ENCODE measurements around the gene ZNF281. TPM values are rescaled to one million over a fixed set of nuclear protein-coding genes. Genes with fewer than 3 reads are reported as not detected.
"Not testable (repeated sequence)": the region's sequence is repeated elsewhere in the genome, so short reads cannot be mapped to it uniquely, and the experiment has no call there.

The ZNF281 gene
- total RNA-seq, 1 experiment from 2014 or later: 43.0 TPM

GRCh38 chr1:200414657-200415056 lies 4.8 kb upstream of the ZNF281 start:
- no peak overlapping the region for H3K4me3 ChIP-seq (ENCODE audit: insufficient read depth, low read depth, low read length)
- no peak for DNase-seq
- no peaks in the 10 kb centered on the region for H3K27me3 ChIP-seq (ENCODE audit: control insufficient read depth, insufficient read depth, low read length)
- H3K36me3 ChIP-seq (replicated peaks; ENCODE audit: control insufficient read depth, insufficient read depth, low read length): peaks cover 3% of the 10 kb centered on the region

GRCh38 chr1:200413766-200414165 lies 3.9 kb upstream of the ZNF281 start:
- not testable (repeated sequence) for DNase-seq; H3K27me3 ChIP-seq (ENCODE audit: control insufficient read depth, insufficient read depth, low read length); H3K4me3 ChIP-seq (ENCODE audit: insufficient read depth, low read depth, low read length); H3K36me3 ChIP-seq (replicated peaks; ENCODE audit: control insufficient read depth, insufficient read depth, low read length)

GRCh38 chr1:200411406-200412257 lies 1.8 kb upstream of the ZNF281 start:
- peak overlapping the region; percentile 66 for H3K4me3 ChIP-seq (ENCODE audit: insufficient read depth, low read depth, low read length)
- no peaks in the 10 kb centered on the region for H3K27me3 ChIP-seq (ENCODE audit: control insufficient read depth, insufficient read depth, low read length)
- DNase-seq: peak; percentile 57
- H3K36me3 ChIP-seq (replicated peaks; ENCODE audit: control insufficient read depth, insufficient read depth, low read length): peaks cover 17% of the 10 kb centered on the region

- DNase-seq: peak; percentile 38
- H3K4me3 ChIP-seq (ENCODE audit: insufficient read depth, low read depth, low read length): peak overlapping the region; percentile 39
- no peaks in the 10 kb centered on the region for H3K27me3 ChIP-seq (ENCODE audit: control insufficient read depth, insufficient read depth, low read length)
- peaks cover 17% of the 10 kb centered on the region for H3K36me3 ChIP-seq (replicated peaks; ENCODE audit: control insufficient read depth, insufficient read depth, low read length)
Measured at GRCh38 chr1:200410566-200410878, 686 bp upstream of the ZNF281 start.

GRCh38 chr1:200409203-200409760 lies 554 bp downstream of the ZNF281 start:
- peak; percentile 61 for DNase-seq
- Histone ChIP-seq H3K36me3 (replicated peaks; ENCODE audit: control insufficient read depth, insufficient read depth, low read length) (peaks cover 18% of the 10 kb centered on the region), H3K27me3 (ENCODE audit: control insufficient read depth, insufficient read depth, low read length) (no peaks in the 10 kb centered on the region), H3K4me3 (ENCODE audit: insufficient read depth, low read depth, low read length) (peak overlapping the region; percentile 86)

- Histone ChIP-seq H3K27me3 (ENCODE audit: control insufficient read depth, insufficient read depth, low read length) (no peaks in the 10 kb centered on the region), H3K36me3 (replicated peaks; ENCODE audit: control insufficient read depth, insufficient read depth, low read length) (peaks cover 20% of the 10 kb centered on the region), H3K4me3 (ENCODE audit: insufficient read depth, low read depth, low read length) (peak overlapping the region; percentile 12; the same call in 1 of the 2 replicates)
- DNase-seq: no peak
Measured at GRCh38 chr1:200406161-200406797, 3.6 kb downstream of the ZNF281 start.

GRCh38 chr1:200405264-200405663 lies 4.6 kb downstream of the ZNF281 start:
- Histone ChIP-seq H3K4me3 (ENCODE audit: insufficient read depth, low read depth, low read length) (no peak overlapping the region), H3K27me3 (ENCODE audit: control insufficient read depth, insufficient read depth, low read length) (no peaks in the 10 kb centered on the region), H3K36me3 (replicated peaks; ENCODE audit: control insufficient read depth, insufficient read depth, low read length) (peaks cover 20% of the 10 kb centered on the region)
- no peak for DNase-seq

- Histone ChIP-seq H3K36me3 (replicated peaks; ENCODE audit: control insufficient read depth, insufficient read depth, low read length) (peaks cover 4% of the 10 kb centered on the region; the same call in 1 of the 2 replicates), H3K4me3 (ENCODE audit: insufficient read depth, low read depth, low read length) (no peak overlapping the region), H3K27me3 (ENCODE audit: control insufficient read depth, insufficient read depth, low read length) (no peaks in the 10 kb centered on the region)
- no peak for DNase-seq
Measured at GRCh38 chr1:200401708-200402107, 8.1 kb downstream of the ZNF281 start.

- peaks cover 4% of the 10 kb centered on the region; the same call in 1 of the 2 replicates for H3K36me3 ChIP-seq (replicated peaks; ENCODE audit: control insufficient read depth, insufficient read depth, low read length)
Measured at GRCh38 chr1:200401263-200401662, 8.6 kb downstream of the ZNF281 start.

GRCh38 chr1:200400556-200400955 lies 9.3 kb downstream of the ZNF281 start:
- H3K4me3 ChIP-seq (ENCODE audit: insufficient read depth, low read depth, low read length): no peak overlapping the region
- no peak for DNase-seq
- H3K27me3 ChIP-seq (ENCODE audit: control insufficient read depth, insufficient read depth, low read length): no peaks in the 10 kb centered on the region
- peaks cover 4% of the 10 kb centered on the region; the same call in 1 of the 2 replicates for H3K36me3 ChIP-seq (replicated peaks; ENCODE audit: control insufficient read depth, insufficient read depth, low read length)

More at GRCh38 chr1:200401263-200401662, 8.6 kb downstream of the ZNF281 start:
- H3K27me3 ChIP-seq (ENCODE audit: control insufficient read depth, insufficient read depth, low read length): no peaks in the 10 kb centered on the region
- DNase-seq: no peak
- no peak overlapping the region for H3K4me3 ChIP-seq (ENCODE audit: insufficient read depth, low read depth, low read length)

GRCh38 chr1:200399860-200400259 lies 10.0 kb downstream of the ZNF281 start:
- H3K27me3 ChIP-seq (ENCODE audit: control insufficient read depth, insufficient read depth, low read length): no peaks in the 10 kb centered on the region
- H3K4me3 ChIP-seq (ENCODE audit: insufficient read depth, low read depth, low read length): no peak overlapping the region
- peaks cover 2% of the 10 kb centered on the region; the same call in 1 of the 2 replicates for H3K36me3 ChIP-seq (replicated peaks; ENCODE audit: control insufficient read depth, insufficient read depth, low read length)
- DNase-seq: no peak

GRCh38 chr1:200398373-200398772 lies 11.5 kb downstream of the ZNF281 start:
- Histone ChIP-seq H3K4me3 (ENCODE audit: insufficient read depth, low read depth, low read length) (no peak overlapping the region), H3K36me3 (replicated peaks; ENCODE audit: control insufficient read depth, insufficient read depth, low read length) (no peaks in the 10 kb centered on the region; the same call in 1 of the 2 replicates), H3K27me3 (ENCODE audit: control insufficient read depth, insufficient read depth, low read length) (no peaks in the 10 kb centered on the region)
- no peak for DNase-seq

- H3K4me3 ChIP-seq (ENCODE audit: insufficient read depth, low read depth, low read length): no peak overlapping the region
- H3K36me3 ChIP-seq (replicated peaks; ENCODE audit: control insufficient read depth, insufficient read depth, low read length): no peaks in the 10 kb centered on the region
- DNase-seq: no peak
- H3K27me3 ChIP-seq (ENCODE audit: control insufficient read depth, insufficient read depth, low read length): no peaks in the 10 kb centered on the region
Measured at GRCh38 chr1:200392625-200393185, 17.1 kb downstream of the ZNF281 start.

GRCh38 chr1:200391747-200392146 lies 18.1 kb downstream of the ZNF281 start:
- no peak for DNase-seq
- Histone ChIP-seq H3K4me3 (ENCODE audit: insufficient read depth, low read depth, low read length) (no peak overlapping the region), H3K27me3 (ENCODE audit: control insufficient read depth, insufficient read depth, low read length) (no peaks in the 10 kb centered on the region), H3K36me3 (replicated peaks; ENCODE audit: control insufficient read depth, insufficient read depth, low read length) (no peaks in the 10 kb centered on the region)

All from H7 (cell line).